K562 (cell line): ENCODE data around the gene ADSS2. TPM values are rescaled to one million over a fixed set of nuclear protein-coding genes. Genes with fewer than 3 reads are reported as not detected.
"Not testable (repeated sequence)": the region's sequence is repeated elsewhere in the genome, so short reads cannot be mapped to it uniquely, and the experiment has no call there.

Experiments used
- ATAC-seq: fragments of 200-7000 bp; cut with Tn5 transposase; 3 replicates; pipeline ENCODE4 v1.9.1; 2020; ENCODE audit warnings: moderate library complexity
- BruUV-seq: library from RNA; stranded (reverse); fragments of 400-500 nt; replicated peaks from 2 replicates; lab custom pipeline; 2021; lab: Mats Ljungman, UMichigan
- CTCF ChIA-PET: fragments of 300-600 bp; formaldehyde crosslinking; extraction: SDS; loops from one replicate; lab custom pipeline; 2021; ENCODE audit warnings: low intra/inter-chr PET ratio; lab: Yijun Ruan, JAX
- POLR2A ChIA-PET: fragments of 300-600, 350-650 bp; sonication (Branson Sonifier 250); formaldehyde crosslinking; extraction: SDS; loops from one replicate; lab custom pipeline; 2021; ENCODE audit warnings: antibody characterized with exemption, inconsistent platforms; lab: Yijun Ruan, JAX
- DNase-seq, 4 experiments: peaks; one replicate each; pipeline versions ENCODE4 v3.0.0 to v3.0.0-alpha.2; 2011 to 2018; ENCODE audit warnings: low spot score in 3 of 4, mixed read lengths in 3 of 4; ENCODE audit errors: extremely low read depth in 1 of 4
- FAIRE-seq: peaks from 2 replicates; lab custom pipeline; 2011; peaks lifted over from hg19 to GRCh38; lab: Jason Lieb, UNC
- H2AFZ ChIP-seq: 2 replicates; pipeline ENCODE4 v1.6.0; 2011; ENCODE audit warnings: low read depth, low read length, control low read depth, inconsistent platforms
- H3K27ac ChIP-seq: fragments of 200-600 bp; 3 replicates; pipeline ENCODE4 v1.8.0; 2011; ENCODE audit warnings: low read depth, mild to moderate bottlenecking, control low read depth, inconsistent platforms, low read length, moderate library complexity, mixed read lengths; ENCODE audit errors: extremely low read depth
- H3K27me3 ChIP-seq, 2 experiments: fragments of 300-600 bp in 1 of 2; 2 replicates in 1 of 2; 3 replicates in 1 of 2; pipeline versions ENCODE4 v1.6.0 to v1.8.0; 2011; ENCODE audit warnings: inconsistent platforms in 2 of 2, low read length in 2 of 2, mild to moderate bottlenecking in 1 of 2, mixed read lengths in 1 of 2, moderate library complexity in 1 of 2; ENCODE audit not compliant: control insufficient read depth in 2 of 2, insufficient read depth in 2 of 2
- H3K36me3 ChIP-seq: fragments of 300-600 bp; 3 replicates; pipeline ENCODE4 v1.8.0; 2011; ENCODE audit warnings: mild to moderate bottlenecking, low read length, inconsistent platforms; ENCODE audit not compliant: control insufficient read depth, insufficient read depth
- H3K4me1 ChIP-seq, 2 experiments: fragments of 200-600 bp in 1 of 2; replicated peaks in 1 of 2; 2 replicates in 1 of 2; 3 replicates in 1 of 2; pipeline versions ENCODE4 v1.5.1 to v1.8.0; 2011; ENCODE audit warnings: inconsistent platforms in 2 of 2, low read length in 2 of 2, mild to moderate bottlenecking in 1 of 2, mixed read lengths in 1 of 2, moderate library complexity in 1 of 2; ENCODE audit not compliant: control insufficient read depth in 2 of 2, insufficient read depth in 2 of 2
- H3K4me2 ChIP-seq: 2 replicates; pipeline ENCODE4 v1.6.1; 2011; ENCODE audit warnings: low read length, control low read depth, inconsistent platforms, mixed read lengths; ENCODE audit not compliant: insufficient read depth
- H3K4me3 ChIP-seq: fragments of 200-600 bp; sonication (generic), shearing (Covaris generic); 2 replicates; pipeline ENCODE4 v1.5.1; 2016; ENCODE audit warnings: control low read depth, inconsistent platforms
- H3K79me2 ChIP-seq: fragments of 200-600 bp; 3 replicates; pipeline ENCODE4 v1.8.0; 2011; ENCODE audit warnings: low read length, inconsistent platforms; ENCODE audit not compliant: control insufficient read depth, insufficient read depth
- H3K9ac ChIP-seq, 2 experiments: 2 replicates each; pipeline versions ENCODE4 v1.6.0 to v1.6.1; 2011; ENCODE audit warnings: low read depth in 2 of 2, low read length in 2 of 2, control low read depth in 1 of 2, inconsistent platforms in 1 of 2, mild to moderate bottlenecking in 1 of 2, mixed read lengths in 1 of 2; ENCODE audit not compliant: insufficient read depth in 1 of 2
- H3K9me1 ChIP-seq: one replicate; pipeline ENCODE4 v1.6.0; 2011; ENCODE audit warnings: inconsistent platforms, mild to moderate bottlenecking, low read length, moderate library complexity; ENCODE audit not compliant: control insufficient read depth, insufficient read depth
- H3K9me3 ChIP-seq: replicated peaks from 2 replicates; pipeline ENCODE4 v1.5.1; 2011; ENCODE audit warnings: low read depth, low read length, inconsistent platforms; ENCODE audit not compliant: control insufficient read depth, insufficient read depth
- H4K20me1 ChIP-seq: replicated peaks from 2 replicates; pipeline ENCODE4 v1.6.1; 2011; ENCODE audit warnings: low read length, inconsistent platforms, mixed read lengths; ENCODE audit not compliant: control insufficient read depth, insufficient read depth
- CBX2 ChIP-seq: fragments of 200-600 bp; sonication (generic); IDR thresholded peaks from one replicate; pipeline ENCODE4 v1.6.1; 2012; ENCODE audit warnings: mild to moderate bottlenecking, low read length, inconsistent platforms; ENCODE audit not compliant: insufficient read depth, poor library complexity, severe bottlenecking
- CEBPB ChIP-seq: fragments of 450-650 bp; IDR thresholded peaks from 2 replicates; pipeline ENCODE4 v1.6.1; 2016; ENCODE audit warnings: missing genetic modification characterization, missing compliant biosample characterization
- CEBPG ChIP-seq, 3 experiments: fragments of 200-800 bp in 1 of 3; sonication (Bioruptor generic) in 1 of 3; sonication (generic) in 1 of 3; formaldehyde crosslinking in 1 of 3; IDR thresholded peaks in 2 of 3; conservative IDR thresholded peaks in 1 of 3; 2 replicates each; pipeline versions ENCODE4 v1.6.1 to v1.8.0; 2016 to 2022; ENCODE audit warnings: missing compliant biosample characterization in 2 of 3, missing genetic modification characterization in 2 of 3, mild to moderate bottlenecking in 1 of 3, missing genetic modification reagents in 1 of 3
- CHD1 ChIP-seq: fragments of 200-600 bp; sonication (generic); IDR thresholded peaks from one replicate; pipeline ENCODE4 v1.6.1; 2012; ENCODE audit warnings: mild to moderate bottlenecking, moderate library complexity, low read length, inconsistent platforms
- CSDE1 ChIP-seq, 2 experiments: fragments of 450-650 bp; IDR thresholded peaks; 2 replicates each; pipeline ENCODE4 v1.6.1; 2016; ENCODE audit warnings: mild to moderate bottlenecking in 1 of 2
- ELF2 ChIP-seq: fragments of 250-450 bp; sonication (Bioruptor Pico); IDR thresholded peaks from 2 replicates; pipeline ENCODE4 v1.5.0; 2021; ENCODE audit warnings: mild to moderate bottlenecking
- ETS2 ChIP-seq: IDR thresholded peaks from 2 replicates; pipeline ENCODE4 v1.6.1; 2016; ENCODE audit warnings: borderline replicate concordance, missing genetic modification characterization, mild to moderate bottlenecking, moderate library complexity, missing compliant biosample characterization; ENCODE audit not compliant: poor library complexity, severe bottlenecking
- FIP1L1 ChIP-seq: fragments of 200-400 bp; formaldehyde crosslinking; IDR thresholded peaks from 2 replicates; pipeline ENCODE4 v1.6.1; 2018; ENCODE audit warnings: mild to moderate bottlenecking, low read depth, low read length; ENCODE audit not compliant: poor library complexity, severe bottlenecking
- HDGF ChIP-seq: fragments of 450-650 bp; IDR thresholded peaks from 2 replicates; pipeline ENCODE4 v1.6.1; 2016
- PHTF2 ChIP-seq: fragments of 250-450 bp; sonication (Bioruptor Pico); IDR thresholded peaks from 2 replicates; pipeline ENCODE4 v1.5.0; 2021; ENCODE audit warnings: mild to moderate bottlenecking
- RAD51 ChIP-seq: fragments of 450-650 bp; IDR thresholded peaks from 2 replicates; pipeline ENCODE4 v1.7.1; 2016; ENCODE audit warnings: low read depth, mild to moderate bottlenecking, borderline replicate concordance
- SAFB2 ChIP-seq: fragments of 200-400 bp; formaldehyde crosslinking; IDR thresholded peaks from 2 replicates; pipeline ENCODE4 v1.6.1; 2018; ENCODE audit warnings: borderline replicate concordance, low read length, low read depth, moderate library complexity; ENCODE audit not compliant: severe bottlenecking
- WGBS: fragments of 100-300 bp; shearing (Covaris generic); methylation state at CpG from one replicate; pipeline ENCODE4 v1.1.6; 2016; ENCODE audit warnings: low coverage, mixed read lengths; ENCODE audit not compliant: insufficient coverage; ENCODE audit errors: missing lambda C conversion rate; 5-methylcytosine and 5-hydroxymethylcytosine counted together
- in situ Hi-C: fragments of 300-500 bp; cut with MboI; formaldehyde crosslinking; loops from 4 replicates; pipeline ENCODE4 v1.15.0; 2018; ENCODE audit warnings: inconsistent platforms, mixed read lengths
- intact Hi-C: fragments of 100-400 bp; cut with micrococcal nuclease; formaldehyde crosslinking; loops from 2 replicates; pipeline ENCODE4 v1.14.2; 2022
- polyA plus RNA-seq, 8 experiments: library from polyadenylated mRNA; depleted of rRNA in 4 of 8; stranded (reverse) in 5 of 8; unstranded in 3 of 8; fragments of >200 nt; fragmentation: Nextera tagmentation in 2 of 8; fragmentation: Illumina TruSeq in 1 of 8; extraction: Ambion mirVana in 2 of 8; extraction: Trizol in 1 of 8; gene quantifications; 2 replicates each; pipeline versions ENCODE4 v1.2.1 to v1.2.3, GENCODE V29; 2011 to 2014; ENCODE audit warnings: inconsistent platforms in 1 of 8, missing spikeins in 1 of 8
- total RNA-seq, 7 experiments: library from RNA; depleted of rRNA in 6 of 7; stranded (reverse); fragments of >200 nt in 6 of 7; fragmentation: Illumina TruSeq in 2 of 7; extraction: Trizol in 2 of 7; gene quantifications; 2 replicates each; pipeline versions ENCODE4 v1.2.1 to v1.2.3, GENCODE V29; 2011 to 2021; ENCODE audit warnings: low replicate concordance in 1 of 7

ADSS2 gene
- total and polyA plus RNA-seq, 9 of the 15 experiments (the other 6 are each of a cell fraction or from before 2014, with no cell fraction given), result 8.8 to 63.8 (median 59.4) TPM

- Histone ChIP-seq H3K4me2 (no peak overlapping the region), H3K9me3 (no peaks in the 10 kb centered on the region), H3K4me1 (no peaks in the 10 kb centered on the region), H3K36me3 (no peaks in the 10 kb centered on the region), H3K4me3 (no peak overlapping the region), H3K9ac (no peak overlapping the region), H3K9me1 (no peaks in the 10 kb centered on the region), H3K79me2 (no peaks in the 10 kb centered on the region), H3K27me3 (no peaks in the 10 kb centered on the region), H2AFZ (no peak overlapping the region), H4K20me1 (no peaks in the 10 kb centered on the region), H3K27ac (no peak overlapping the region)
- no peak for FAIRE-seq
- no peak for ATAC-seq
- DNase-seq, result no peak
- TF ChIP-seq CSDE1 (IDR thresholded peaks at IDR 0.05), result no peak
- no peak for TF ChIP-seq FIP1L1
- TF ChIP-seq CEBPB (tag), result peak; percentile 65
- no peak for TF ChIP-seq RAD51
- TF ChIP-seq PHTF2 (CRISPR knock-in tag), result no peak
- no peak for TF ChIP-seq CBX2
- TF ChIP-seq SAFB2, result no peak
- no peak for TF ChIP-seq CHD1
- no peak for TF ChIP-seq HDGF
- TF ChIP-seq CEBPG (CRISPR knock-in tag; IDR thresholded peaks at IDR 0.05), result no peak
- peak; percentile 40 to 53; a peak in 1 of 4 replicates for TF ChIP-seq CEBPG (tag; conservative IDR thresholded peaks at IDR 0.05 in 1 of 2, IDR thresholded peaks at IDR 0.05 in 1 of 2)
- no peak for TF ChIP-seq ELF2
- TF ChIP-seq ETS2, result no peak
- ChIA-PET POLR2A (interaction anchor here (0.6 kb wide), 1 partner anchor 118 kb away, joined by 3 read pairs; no protein-coding TSS in a partner anchor), CTCF (no interaction called here)
- in situ Hi-C loops, result no loop called here
- intact Hi-C loops, result no loop called here
- no TSS peak for BruUV-seq
- 0% methylated on average over 2 of the region's 2 CpGs for WGBS
These were observed 42.9 kb upstream of the ADSS2 start for GRCh38 chr1:244494653-244495052.

DNA sequence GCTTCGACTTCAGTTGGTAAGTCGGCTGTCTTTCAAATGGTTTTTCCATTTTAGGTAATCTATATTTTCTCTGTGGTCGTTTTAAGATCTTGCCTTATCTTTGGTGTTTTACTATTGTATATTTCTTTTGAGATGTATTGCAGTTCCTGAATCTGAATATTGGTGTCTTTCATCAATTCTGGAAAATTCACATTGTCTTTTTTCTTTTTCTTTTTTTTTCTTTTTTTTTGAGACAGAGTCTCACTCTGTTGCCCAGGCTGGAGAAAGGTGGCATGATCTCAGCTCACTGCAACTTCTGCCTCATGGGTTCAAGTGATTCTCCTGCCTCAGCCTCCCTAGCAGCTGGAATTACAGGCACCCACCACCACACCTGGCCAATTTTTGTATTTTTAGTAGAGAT, 33.3 kb upstream of the ADSS2 start:
- DNase-seq, H3K27me3 ChIP-seq, POLR2A ChIA-PET, H3K9me3 ChIP-seq, BruUV-seq, H3K4me1 ChIP-seq, CTCF ChIA-PET, in situ Hi-C loops, H3K36me3 ChIP-seq, H3K79me2 ChIP-seq, H3K9ac ChIP-seq, H3K4me3 ChIP-seq, intact Hi-C loops, H3K9me1 ChIP-seq, H4K20me1 ChIP-seq, ATAC-seq, H2AFZ ChIP-seq, FAIRE-seq, H3K4me2 ChIP-seq, H3K27ac ChIP-seq: not testable (repeated sequence)
- WGBS, result 2% methylated on average over 3 of the region's 3 CpGs
